Neural progenitor cell (in vitro differentiated cells): Measurements from ENCODE around the gene SCNN1B. TPM values are rescaled to one million over a fixed set of nuclear protein-coding genes. Genes with fewer than 3 reads are reported as not detected.

Experiments
- DNase-seq: peaks from one replicate; pipeline ENCODE4 v3.0.0-alpha.2; 2016; ENCODE audit warnings: low spot score
- H2AFZ ChIP-seq: fragments of 200-600 bp; sonication (generic); replicated peaks from 2 replicates; pipeline ENCODE4 v1.6.1; 2016; ENCODE audit warnings: antibody characterized with exemption
- H3F3A ChIP-seq: fragments of 200-600 bp; sonication (generic); 2 replicates; pipeline ENCODE4 v1.6.1; 2016; ENCODE audit warnings: antibody characterized with exemption, low read depth
- H3K27ac ChIP-seq: fragments of 200-600 bp; sonication (generic); 2 replicates; pipeline ENCODE4 v1.5.1; 2016; ENCODE audit warnings: mild to moderate bottlenecking
- H3K27me3 ChIP-seq: fragments of 200-600 bp; sonication (generic); 2 replicates; pipeline ENCODE4 v1.6.1; 2016; ENCODE audit warnings: mild to moderate bottlenecking, moderate library complexity
- H3K36me3 ChIP-seq: fragments of 200-600 bp; sonication (generic); 2 replicates; pipeline ENCODE4 v1.5.1; 2016
- H3K4me1 ChIP-seq: fragments of 200-600 bp; sonication (generic); 2 replicates; pipeline ENCODE4 v1.6.1; 2016; ENCODE audit warnings: mixed run types
- H3K4me2 ChIP-seq: fragments of 200-600 bp; sonication (generic); 2 replicates; pipeline ENCODE4 v1.6.1; 2016
- H3K4me3 ChIP-seq: fragments of 200-600 bp; sonication (generic); 2 replicates; pipeline ENCODE4 v1.5.1; 2016
- H3K79me2 ChIP-seq: fragments of 200-600 bp; sonication (generic); 2 replicates; pipeline ENCODE4 v1.6.1; 2016; ENCODE audit warnings: low read depth
- H3K9ac ChIP-seq: fragments of 200-600 bp; sonication (generic); 2 replicates; pipeline ENCODE4 v1.6.1; 2016
- H3K9me3 ChIP-seq: fragments of 200-600 bp; sonication (generic); 2 replicates; pipeline ENCODE4 v1.5.1; 2016; ENCODE audit warnings: low read depth
- H4K20me1 ChIP-seq: fragments of 200-600 bp; sonication (generic); 2 replicates; pipeline ENCODE4 v1.6.1; 2016; ENCODE audit warnings: low read depth
- H3K27ac Mint-ChIP-seq: 3 replicates; pipeline ENCODE4 v1.8.0; 2021; ENCODE audit warnings: mixed read lengths
- H3K27me3 Mint-ChIP-seq: 2 replicates; pipeline ENCODE4 v1.8.0; 2022; ENCODE audit warnings: low read depth, mild to moderate bottlenecking, inconsistent platforms, moderate library complexity, mixed read lengths; ENCODE audit not compliant: insufficient read depth
- H3K36me3 Mint-ChIP-seq: 3 replicates; pipeline ENCODE4 v1.8.0; 2021; ENCODE audit warnings: mixed read lengths
- H3K4me1 Mint-ChIP-seq: 3 replicates; pipeline ENCODE4 v1.8.0; 2021; ENCODE audit warnings: mixed read lengths
- H3K4me3 Mint-ChIP-seq: 3 replicates; pipeline ENCODE4 v1.8.0; 2021; ENCODE audit warnings: mild to moderate bottlenecking, moderate library complexity, mixed read lengths
- H3K9me3 Mint-ChIP-seq: 3 replicates; pipeline ENCODE4 v1.8.0; 2020; ENCODE audit warnings: mixed read lengths
- CTCF ChIP-seq: fragments of 200-600 bp; sonication (generic); IDR thresholded peaks from 2 replicates; pipeline ENCODE4 v1.5.1; 2017; ENCODE audit warnings: antibody characterized with exemption, mild to moderate bottlenecking
- EZH2 ChIP-seq: fragments of 200-600 bp; sonication (generic); IDR thresholded peaks from 2 replicates; pipeline ENCODE4 v1.6.1; 2017; ENCODE audit warnings: antibody characterized with exemption, mild to moderate bottlenecking, moderate library complexity
- EZH2phosphoT487 ChIP-seq: fragments of 200-600 bp; sonication (generic); IDR thresholded peaks from 2 replicates; pipeline ENCODE4 v1.6.1; 2017; ENCODE audit warnings: antibody characterized with exemption
- total RNA-seq: library from RNA; depleted of rRNA; stranded (reverse); fragments of >200 nt; gene quantifications from 2 replicates; pipeline ENCODE4 v1.2.3, GENCODE V29; 2015; ENCODE audit warnings: low replicate concordance

SCNN1B gene
- total RNA-seq, 1 donor from 2014 or later = not detected

GRCh38 chr16:23384878-23385277, 82.8 kb downstream of the SCNN1B start:
- H3K27ac Mint-ChIP-seq = no peak overlapping the region
- H4K20me1 ChIP-seq = no peaks in the 10 kb centered on the region
- TF ChIP-seq CTCF (no peak), EZH2 (no peak), EZH2phosphoT487 (no peak)

GRCh38 chr16:23385441-23385840, 83.3 kb downstream of the SCNN1B start:
- peaks cover 3% of the 10 kb centered on the region for H3K27me3 Mint-ChIP-seq
- DNase-seq = no peak
- no peaks in the 10 kb centered on the region for H3K27me3 ChIP-seq
- H3K9me3 ChIP-seq = no peaks in the 10 kb centered on the region
- H3K79me2 ChIP-seq = no peaks in the 10 kb centered on the region
- no peaks in the 10 kb centered on the region for H3K4me1 ChIP-seq
- H3K27ac Mint-ChIP-seq = no peak overlapping the region
- H3K27ac ChIP-seq = no peak overlapping the region
- TF ChIP-seq CTCF (no peak), EZH2phosphoT487 (no peak), EZH2 (no peak)
- H3K9ac ChIP-seq = no peak overlapping the region
- peaks cover 13% of the 10 kb centered on the region for H3K36me3 Mint-ChIP-seq
- no peak overlapping the region for H3K4me3 Mint-ChIP-seq
- no peaks in the 10 kb centered on the region for H4K20me1 ChIP-seq
- no peaks in the 10 kb centered on the region for H3K4me1 Mint-ChIP-seq
- no peak overlapping the region for H3K4me3 ChIP-seq
- H3K9me3 Mint-ChIP-seq = no peaks in the 10 kb centered on the region
- H3F3A ChIP-seq = no peaks in the 10 kb centered on the region
- H2AFZ ChIP-seq = no peak overlapping the region
- H3K36me3 ChIP-seq = no peaks in the 10 kb centered on the region
- no peak overlapping the region for H3K4me2 ChIP-seq

More at GRCh38 chr16:23384878-23385277, 82.8 kb downstream of the SCNN1B start:
- H3K9me3 Mint-ChIP-seq = no peaks in the 10 kb centered on the region
- Histone ChIP-seq H3K27ac (no peak overlapping the region), H3K9ac (no peak overlapping the region), H3K9me3 (no peaks in the 10 kb centered on the region), H3K27me3 (no peaks in the 10 kb centered on the region), H3K4me3 (no peak overlapping the region), H3K36me3 (no peaks in the 10 kb centered on the region), H3K4me2 (no peak overlapping the region), H2AFZ (no peak overlapping the region), H3F3A (no peaks in the 10 kb centered on the region), H3K4me1 (no peaks in the 10 kb centered on the region), H3K79me2 (no peaks in the 10 kb centered on the region)
- H3K4me1 Mint-ChIP-seq = no peaks in the 10 kb centered on the region
- H3K4me3 Mint-ChIP-seq = no peak overlapping the region
- no peak for DNase-seq
- peaks cover 11% of the 10 kb centered on the region for H3K36me3 Mint-ChIP-seq
- H3K27me3 Mint-ChIP-seq = peaks cover 3% of the 10 kb centered on the region

- H3K36me3 ChIP-seq = no peaks in the 10 kb centered on the region
- peaks cover 3% of the 10 kb centered on the region for H3K27me3 Mint-ChIP-seq
- H3K27ac Mint-ChIP-seq = no peak overlapping the region
These were observed 85.6 kb downstream of the SCNN1B start for GRCh38 chr16:23387666-23388065.

More at GRCh38 chr16:23387666-23388065, 85.6 kb downstream of the SCNN1B start:
- Histone ChIP-seq H3K4me3 (no peak overlapping the region), H3K9ac (no peak overlapping the region), H3K79me2 (no peaks in the 10 kb centered on the region), H2AFZ (no peak overlapping the region), H4K20me1 (no peaks in the 10 kb centered on the region), H3K9me3 (no peaks in the 10 kb centered on the region), H3K4me2 (no peak overlapping the region), H3K27me3 (no peaks in the 10 kb centered on the region), H3K4me1 (no peaks in the 10 kb centered on the region), H3F3A (no peaks in the 10 kb centered on the region), H3K27ac (no peak overlapping the region)
- H3K4me1 Mint-ChIP-seq = no peaks in the 10 kb centered on the region
- H3K9me3 Mint-ChIP-seq = no peaks in the 10 kb centered on the region
- H3K4me3 Mint-ChIP-seq = no peak overlapping the region
- DNase-seq = no peak
- TF ChIP-seq EZH2phosphoT487 = no peak
- TF ChIP-seq EZH2 = no peak
- no peak for TF ChIP-seq CTCF
- H3K36me3 Mint-ChIP-seq = peaks cover 20% of the 10 kb centered on the region
